ENCODE measurements around the gene CEP70.
"Not testable (repeated sequence)": the region's sequence is repeated elsewhere in the genome, so short reads cannot be mapped to it uniquely, and the experiment has no call there.

The CEP70 gene

GRCh38 chr3:138509586-138509985 is 84.5 kb downstream of the CEP70 start:
- peak; percentile 21 for DNase-seq (ENCODE audit: low spot score)

GRCh38 chr3:138507524-138507923 is 86.5 kb downstream of the CEP70 start:
- no peak for DNase-seq (ENCODE audit: low spot score)

GRCh38 chr3:138498991-138499390 is 95.1 kb downstream of the CEP70 start:
- DNase-seq (ENCODE audit: low spot score), result no peak

GRCh38 chr3:138497851-138498250 is 96.2 kb downstream of the CEP70 start:
- DNase-seq (ENCODE audit: low spot score), result no peak

GRCh38 chr3:138497021-138497420 is 97.0 kb downstream of the CEP70 start:
- DNase-seq (ENCODE audit: low spot score), result no peak

- no peak for DNase-seq (ENCODE audit: low spot score)
Measured at GRCh38 chr3:138496436-138496835, 97.6 kb downstream of the CEP70 start.

GRCh38 chr3:138495638-138496037 is 98.4 kb downstream of the CEP70 start:
- DNase-seq (ENCODE audit: low spot score), result not testable (repeated sequence)

- DNase-seq (ENCODE audit: low spot score), result no peak
Measured at GRCh38 chr3:138494607-138494929, 99.5 kb downstream of the CEP70 start.

GRCh38 chr3:138493804-138494606 is 100.1 kb downstream of the CEP70 start:
- DNase-seq (ENCODE audit: low spot score), result peak; percentile 61

GRCh38 chr3:138492980-138493675 is 100.9 kb downstream of the CEP70 start:
- no peak for DNase-seq (ENCODE audit: low spot score)

GRCh38 chr3:138491971-138492370 is 102.1 kb downstream of the CEP70 start:
- DNase-seq (ENCODE audit: low spot score), result no peak

- DNase-seq (ENCODE audit: low spot score), result not testable (repeated sequence)
Measured at GRCh38 chr3:138486580-138486979, 107.5 kb downstream of the CEP70 start.

- not testable (repeated sequence) for DNase-seq (ENCODE audit: low spot score)
Measured at GRCh38 chr3:138484672-138485071, 109.4 kb downstream of the CEP70 start.

GRCh38 chr3:138479438-138479863 is 114.6 kb downstream of the CEP70 start:
- DNase-seq (ENCODE audit: low spot score), result peak; percentile 44

GRCh38 chr3:138477801-138478200 is 116.3 kb downstream of the CEP70 start:
- DNase-seq (ENCODE audit: low spot score), result peak; percentile 21

GRCh38 chr3:138477120-138477519 is 116.9 kb downstream of the CEP70 start:
- no peak for DNase-seq (ENCODE audit: low spot score)

GRCh38 chr3:138476526-138476925 is 117.5 kb downstream of the CEP70 start:
- DNase-seq (ENCODE audit: low spot score), result no peak

GRCh38 chr3:138474163-138474562 is 119.9 kb downstream of the CEP70 start:
- no peak for DNase-seq (ENCODE audit: low spot score)

GRCh38 chr3:138473391-138473790 is 120.7 kb downstream of the CEP70 start:
- DNase-seq (ENCODE audit: low spot score), result no peak

- no peak for DNase-seq (ENCODE audit: low spot score)
Measured at GRCh38 chr3:138472141-138472825, 121.8 kb downstream of the CEP70 start.

- no peak for DNase-seq (ENCODE audit: low spot score)
Measured at GRCh38 chr3:138471481-138471880, 122.6 kb downstream of the CEP70 start.

GRCh38 chr3:138470687-138471086 is 123.4 kb downstream of the CEP70 start:
- no peak for DNase-seq (ENCODE audit: low spot score)

GRCh38 chr3:138469874-138470273 is 124.2 kb downstream of the CEP70 start:
- DNase-seq (ENCODE audit: low spot score), result no peak
